Ectodermal cell (in vitro differentiated cells): ENCODE measurements around the gene FRMD8.

Experiments used
- H3K27ac ChIP-seq: 2 replicates; pipeline ENCODE4 v1.7.0; 2013; ENCODE audit warnings: mild to moderate bottlenecking, low read depth, low read length; ENCODE audit not compliant: insufficient read depth, poor library complexity, severe bottlenecking
- H3K27me3 ChIP-seq: 2 replicates; pipeline ENCODE4 v1.7.0; 2013; ENCODE audit warnings: mild to moderate bottlenecking, low read length; ENCODE audit not compliant: insufficient read depth, control insufficient read depth, poor library complexity, severe bottlenecking
- H3K36me3 ChIP-seq: one replicate; pipeline ENCODE4 v1.7.0; 2013; ENCODE audit warnings: low read length; ENCODE audit not compliant: control insufficient read depth, insufficient read depth
- H3K4me1 ChIP-seq: one replicate; pipeline ENCODE4 v1.7.0; 2013; ENCODE audit warnings: low read length; ENCODE audit not compliant: control insufficient read depth, insufficient read depth
- H3K4me3 ChIP-seq: 2 replicates; pipeline ENCODE4 v1.7.0; 2013; ENCODE audit warnings: low read depth, low read length, control low read depth; ENCODE audit not compliant: insufficient read depth
- H3K9me3 ChIP-seq: 2 replicates; pipeline ENCODE4 v1.7.0; 2013; ENCODE audit warnings: mild to moderate bottlenecking, low read length, moderate library complexity; ENCODE audit not compliant: control insufficient read depth
- WGBS, 2 experiments: methylation state at CpG; one replicate each; pipeline ENCODE4 v1.1.7; 2013; ENCODE audit warnings: missing lambda C conversion rate in 2 of 2; 5-methylcytosine and 5-hydroxymethylcytosine counted together

Gene FRMD8

DNA sequence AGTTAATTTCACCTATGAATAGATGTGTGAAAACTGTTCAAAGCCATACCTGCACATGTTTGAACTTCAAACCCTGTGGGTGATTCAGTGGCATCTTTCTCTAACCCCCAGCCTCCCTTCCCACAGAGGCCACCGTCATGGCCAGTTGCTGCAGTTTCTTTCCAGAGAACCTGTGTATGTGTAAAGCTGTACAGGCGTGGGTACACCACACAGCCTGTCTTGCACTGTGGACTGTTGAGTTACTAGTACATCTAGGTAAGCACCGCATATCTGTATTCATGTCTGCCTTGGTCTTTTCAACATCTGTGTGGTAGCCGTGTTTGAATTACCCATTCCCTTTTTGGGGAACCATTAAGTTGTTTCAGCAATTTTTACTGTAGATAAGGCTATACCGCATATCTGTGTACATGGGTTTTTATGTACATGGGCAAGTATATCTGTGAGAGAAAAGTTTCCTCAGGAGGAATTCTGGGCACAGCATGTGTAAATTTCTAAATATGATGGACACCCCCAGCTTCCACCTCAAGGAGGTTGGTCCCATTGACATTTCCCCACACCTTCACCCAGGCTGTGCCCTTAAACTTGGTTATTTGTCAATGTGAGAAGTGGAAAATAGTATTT is 50.1 kb downstream of the FRMD8 start:
- Histone ChIP-seq H3K27me3 (no peaks in the 10 kb centered on the region), H3K9me3 (no peaks in the 10 kb centered on the region), H3K4me1 (no peaks in the 10 kb centered on the region), H3K27ac (no peak overlapping the region), H3K4me3 (no peak overlapping the region), H3K36me3 (no peaks in the 10 kb centered on the region)
- 95 to 98% methylated on average over 5 of the region's 5 CpGs for WGBS, 2 experiments

DNA sequence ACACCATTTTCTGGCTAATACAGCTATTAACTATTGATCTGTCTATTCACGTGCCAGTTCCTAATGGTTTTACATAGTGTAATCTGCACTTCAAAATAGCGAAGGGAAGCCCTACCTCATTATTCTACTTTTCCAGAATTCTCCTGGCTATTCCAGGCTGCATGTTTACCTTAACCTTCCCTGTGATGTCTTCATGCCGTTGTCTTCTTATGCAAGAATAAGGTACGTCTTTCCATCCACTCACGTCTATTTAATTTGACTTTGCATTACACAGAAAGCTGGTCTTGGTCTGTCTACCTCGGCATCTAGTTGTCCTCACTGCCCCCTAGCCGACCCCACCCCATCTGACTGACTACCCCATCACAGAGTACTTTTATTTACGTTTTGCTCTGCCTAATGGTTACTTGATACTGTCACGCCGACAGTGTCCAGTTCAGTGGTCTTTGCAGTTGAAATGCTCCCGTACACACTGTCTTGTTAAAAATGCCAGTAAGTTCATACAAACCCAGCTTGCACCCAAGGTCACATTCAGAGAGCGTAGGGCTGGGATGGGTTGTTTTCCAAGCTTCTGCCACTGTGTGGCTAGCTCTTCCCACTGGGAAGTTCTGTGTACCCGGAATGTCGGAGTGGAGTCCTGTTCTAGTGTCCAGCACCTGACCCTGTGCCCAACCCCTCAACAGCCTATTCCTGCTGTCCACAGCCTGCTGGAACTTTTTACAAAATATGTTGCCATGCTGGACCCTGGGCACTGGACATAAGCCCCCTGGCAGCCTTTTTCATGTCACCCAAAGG is 51.2 kb downstream of the FRMD8 start:
- Histone ChIP-seq H3K27me3 (no peaks in the 10 kb centered on the region), H3K36me3 (no peaks in the 10 kb centered on the region), H3K4me1 (no peaks in the 10 kb centered on the region), H3K4me3 (no peak overlapping the region), H3K27ac (no peak overlapping the region), H3K9me3 (no peaks in the 10 kb centered on the region)
- 92 to 94% methylated on average over 14 of the region's 14 CpGs for WGBS, 2 experiments

DNA sequence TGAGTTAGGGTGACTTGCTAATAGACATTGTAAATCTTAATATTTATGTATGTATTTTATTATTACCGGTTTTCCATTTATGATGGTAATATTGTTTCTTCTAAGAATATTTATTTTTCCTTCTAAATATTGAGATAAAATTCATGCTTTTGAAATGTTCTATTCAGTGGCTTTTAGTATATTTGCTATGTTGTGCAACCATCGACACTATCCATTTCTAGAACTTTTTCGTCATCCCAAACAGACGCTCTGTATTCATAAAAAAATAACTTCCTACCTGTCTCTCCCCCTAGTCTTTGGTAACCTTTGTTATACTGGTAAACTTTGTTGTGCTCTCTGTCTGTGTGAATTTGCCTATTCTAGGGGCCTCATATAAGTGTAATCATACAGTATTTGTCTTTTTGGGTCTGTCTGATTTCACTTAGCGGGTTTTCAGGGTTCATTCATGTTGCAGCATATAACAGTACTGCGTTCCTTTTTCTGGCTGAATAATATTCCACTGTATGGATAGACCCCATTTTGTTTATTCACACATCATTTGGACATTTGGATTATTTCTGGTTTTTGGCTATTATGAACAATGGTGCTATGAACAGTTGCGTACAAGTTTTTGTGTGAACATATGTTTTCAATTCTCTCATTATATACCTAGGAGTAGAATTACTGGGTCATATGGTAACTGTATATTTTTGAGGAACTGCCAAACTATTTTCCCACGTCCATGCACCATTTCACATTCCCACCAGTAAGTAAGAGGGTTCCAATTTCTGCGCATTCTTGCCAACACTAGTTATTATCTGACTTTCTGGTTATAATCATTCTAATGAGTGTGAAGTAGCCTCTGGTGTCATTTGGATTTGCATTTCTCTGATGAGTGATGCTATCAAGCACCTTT is 52.1 kb downstream of the FRMD8 start:
- H3K4me3 ChIP-seq = no peak overlapping the region
- no peaks in the 10 kb centered on the region for H3K27me3 ChIP-seq
- H3K4me1 ChIP-seq = no peaks in the 10 kb centered on the region
- 93 to 97% methylated on average over 6 to 8 of the region's 9 CpGs for WGBS, 2 experiments
- H3K27ac ChIP-seq = no peak overlapping the region
- no peaks in the 10 kb centered on the region for H3K9me3 ChIP-seq
- H3K36me3 ChIP-seq = no peaks in the 10 kb centered on the region

DNA sequence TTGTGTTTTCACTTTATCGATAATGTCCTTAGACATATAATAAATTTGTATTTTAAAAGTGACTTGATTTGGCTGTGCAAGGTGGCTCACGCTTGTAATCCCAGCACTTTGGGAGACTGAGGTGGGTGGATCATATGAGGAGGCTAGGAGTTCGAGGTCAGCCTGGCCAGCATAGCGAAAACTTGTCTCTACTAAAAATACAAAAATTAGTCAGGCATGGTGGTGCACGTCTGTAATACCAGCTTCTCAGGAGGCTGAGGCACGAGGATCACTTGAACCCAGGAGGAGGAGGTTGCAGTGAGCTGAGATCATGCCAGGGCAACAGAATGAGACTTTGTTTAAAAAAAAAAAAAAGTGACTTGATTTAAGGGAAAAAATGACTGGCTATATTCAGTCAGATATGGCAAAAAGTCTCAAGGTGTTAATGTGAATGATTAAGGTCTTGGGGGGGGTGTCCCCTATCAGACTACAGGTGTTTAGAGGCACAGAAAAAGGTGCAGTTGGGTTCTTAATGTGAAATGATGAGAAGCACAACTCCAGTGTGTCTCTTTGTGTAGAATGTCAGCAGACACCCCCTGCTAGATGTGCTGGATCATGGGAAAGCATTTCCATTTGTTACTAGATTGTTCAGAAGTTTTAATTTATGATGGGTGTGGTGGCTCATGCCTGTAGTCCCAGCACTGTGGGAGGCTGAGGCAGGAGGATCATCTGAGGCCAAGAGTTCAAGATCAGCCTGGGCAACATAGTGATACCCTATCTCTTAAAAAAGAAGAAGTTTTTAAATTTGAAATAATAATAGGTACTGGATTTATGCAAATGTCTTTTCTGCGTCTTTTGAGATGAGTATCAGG is 53.1 kb downstream of the FRMD8 start:
- H3K27me3 ChIP-seq = no peaks in the 10 kb centered on the region
- no peak overlapping the region for H3K4me3 ChIP-seq
- H3K9me3 ChIP-seq = no peaks in the 10 kb centered on the region
- H3K36me3 ChIP-seq = no peaks in the 10 kb centered on the region
- 91% methylated on average over 6 to 7 of the region's 7 CpGs for WGBS, 2 experiments
- no peaks in the 10 kb centered on the region for H3K4me1 ChIP-seq
- no peak overlapping the region for H3K27ac ChIP-seq

DNA sequence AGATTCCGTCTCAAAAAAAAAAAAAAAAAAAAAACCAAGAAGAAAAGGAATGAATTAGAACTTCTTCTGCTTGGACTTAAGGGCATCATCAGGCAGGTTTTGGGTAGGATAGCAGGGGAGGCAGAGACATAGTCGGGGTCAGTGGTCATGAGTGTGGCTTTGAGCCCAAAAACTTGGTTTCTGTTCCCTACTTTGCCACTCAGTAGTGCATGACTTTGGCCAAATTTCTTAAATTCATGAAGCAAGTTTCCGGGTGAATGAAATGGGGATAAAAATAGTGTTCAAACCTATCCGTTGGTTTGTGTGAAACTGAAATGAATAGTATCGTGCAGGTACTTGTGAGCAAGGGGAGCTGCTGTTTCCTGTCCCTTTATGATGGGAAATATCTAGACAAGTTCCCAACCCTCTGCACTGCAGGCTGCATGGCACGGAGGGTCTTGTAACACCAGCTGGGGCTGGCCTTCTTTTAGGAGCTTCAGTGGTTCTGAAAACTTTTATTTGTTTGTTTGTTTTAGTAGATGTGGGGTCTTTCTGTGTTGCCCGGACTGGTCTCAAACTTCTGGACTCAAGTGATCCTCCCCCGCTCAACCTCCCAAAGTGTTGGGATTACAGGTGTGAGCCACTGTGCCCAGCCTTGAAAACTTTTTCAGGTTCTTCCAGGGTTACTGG is 54.5 kb downstream of the FRMD8 start:
- Histone ChIP-seq H3K9me3 (no peaks in the 10 kb centered on the region), H3K4me3 (no peak overlapping the region), H3K27ac (no peak overlapping the region), H3K36me3 (no peaks in the 10 kb centered on the region), H3K27me3 (no peaks in the 10 kb centered on the region), H3K4me1 (no peaks in the 10 kb centered on the region)
- 95 to 96% methylated on average over 8 of the region's 8 CpGs for WGBS, 2 experiments

DNA sequence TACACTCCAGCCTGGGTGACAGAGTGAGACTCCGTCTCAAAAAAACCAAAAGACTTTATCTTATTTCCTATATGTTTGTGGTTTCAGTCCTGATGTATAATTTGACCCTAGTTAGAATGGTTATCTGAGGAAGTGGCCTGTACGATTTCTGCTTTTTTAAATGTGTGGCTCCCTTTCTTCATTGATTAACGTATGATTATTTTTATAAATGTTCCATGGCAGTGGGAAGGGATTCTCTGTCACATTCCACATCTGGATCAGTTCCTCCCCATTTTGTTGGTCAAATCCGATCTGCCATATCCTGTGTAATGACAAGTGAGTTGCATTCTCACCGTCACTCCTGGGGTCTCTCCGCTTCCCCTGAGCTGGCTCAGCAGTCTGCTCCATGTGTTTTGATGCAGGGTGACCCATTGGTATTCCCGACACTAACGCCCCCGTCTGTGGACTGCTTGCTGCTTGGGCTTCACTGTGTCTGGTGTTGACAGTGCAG is 56.5 kb downstream of the FRMD8 start:
- 92 to 95% methylated on average over 9 of the region's 9 CpGs for WGBS, 2 experiments
- Histone ChIP-seq H3K4me3 (no peak overlapping the region), H3K9me3 (no peaks in the 10 kb centered on the region)

DNA sequence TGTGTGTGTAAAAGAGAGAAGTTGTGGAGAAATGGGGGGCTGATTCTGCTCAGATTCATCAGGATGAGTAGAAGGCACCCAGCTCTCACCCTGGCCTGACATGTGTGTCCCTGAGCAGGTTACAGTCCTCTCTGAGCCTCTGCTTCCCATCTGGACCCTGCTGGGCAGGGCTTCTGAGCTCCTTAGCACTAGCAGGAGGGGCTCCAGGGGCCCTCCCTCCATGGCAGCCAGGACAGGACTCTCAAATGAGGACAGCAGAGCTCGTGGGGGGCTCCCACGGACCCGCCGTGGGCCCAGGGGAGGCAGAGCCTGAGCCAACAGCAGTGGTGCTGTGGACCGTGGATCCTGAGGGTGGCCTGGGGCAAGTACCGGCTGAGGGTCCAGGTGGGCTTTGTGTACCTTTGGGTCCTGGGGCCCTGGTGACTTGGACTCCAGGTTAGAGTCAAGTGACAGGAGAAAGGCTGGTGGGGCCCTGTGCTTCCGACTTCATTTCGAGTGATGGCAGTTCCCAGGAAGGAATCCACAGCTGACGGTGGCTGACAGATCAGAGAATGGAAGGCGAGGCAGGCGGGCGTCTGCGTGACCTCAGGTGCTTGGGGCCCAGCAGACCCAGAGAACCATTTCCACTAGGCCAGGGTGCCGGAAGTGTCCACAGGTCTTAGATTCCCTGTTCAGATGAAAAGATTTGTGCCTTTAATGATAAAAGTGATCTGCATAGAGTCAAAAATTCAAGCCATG is 58.0 kb downstream of the FRMD8 start:
- H3K4me1 ChIP-seq = peaks cover 5% of the 10 kb centered on the region
- no peaks in the 10 kb centered on the region for H3K27me3 ChIP-seq
- no peak overlapping the region for H3K27ac ChIP-seq
- H3K4me3 ChIP-seq = no peak overlapping the region
- H3K36me3 ChIP-seq = no peaks in the 10 kb centered on the region
- 91 to 94% methylated on average over 14 of the region's 14 CpGs for WGBS, 2 experiments
- H3K9me3 ChIP-seq = no peaks in the 10 kb centered on the region

More for the DNA sequence above, 56.5 kb downstream of the FRMD8 start:
- Histone ChIP-seq H3K4me1 (no peaks in the 10 kb centered on the region), H3K36me3 (no peaks in the 10 kb centered on the region), H3K27ac (no peak overlapping the region), H3K27me3 (no peaks in the 10 kb centered on the region)

DNA sequence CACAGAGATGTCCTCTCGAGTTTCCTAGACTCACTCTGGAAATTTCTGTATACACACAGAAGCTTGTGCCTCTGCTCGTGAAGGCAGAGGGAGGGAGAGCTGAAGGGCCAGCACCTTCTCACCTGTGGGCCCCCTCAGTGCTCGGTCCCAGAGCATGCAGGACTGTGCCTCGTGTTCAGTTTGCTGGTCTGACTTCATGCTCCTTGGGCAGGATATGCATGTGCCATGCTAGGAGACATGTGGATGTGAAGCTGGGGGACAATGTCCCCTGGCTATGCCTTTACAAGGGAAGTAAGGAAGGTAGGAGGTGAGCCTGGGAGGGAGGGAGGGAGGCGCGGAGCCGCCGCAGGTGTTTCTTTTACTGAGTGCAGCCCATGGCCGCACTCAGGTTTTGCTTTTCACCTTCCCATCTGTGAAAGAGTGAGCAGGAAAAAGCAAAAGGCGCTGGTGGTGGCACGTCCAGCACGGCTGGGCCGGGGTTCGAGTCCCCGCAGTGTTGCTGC is 58.7 kb downstream of the FRMD8 start:
- no peaks in the 10 kb centered on the region for H3K9me3 ChIP-seq
- H3K4me1 ChIP-seq = peaks cover 5% of the 10 kb centered on the region
- no peaks in the 10 kb centered on the region for H3K36me3 ChIP-seq
- 91 to 94% methylated on average over 15 of the region's 15 CpGs for WGBS, 2 experiments
- no peak overlapping the region for H3K4me3 ChIP-seq
- no peak overlapping the region for H3K27ac ChIP-seq
- H3K27me3 ChIP-seq = no peaks in the 10 kb centered on the region
